Kidney capillary endothelial cell (primary cell): Measurements from ENCODE around the gene AOPEP.

ENCODE experiments used
- DNase-seq: peaks from one replicate; pipeline ENCODE4 v3.0.0-alpha.2; 2018; ENCODE audit warnings: low spot score

Gene AOPEP

DNA sequence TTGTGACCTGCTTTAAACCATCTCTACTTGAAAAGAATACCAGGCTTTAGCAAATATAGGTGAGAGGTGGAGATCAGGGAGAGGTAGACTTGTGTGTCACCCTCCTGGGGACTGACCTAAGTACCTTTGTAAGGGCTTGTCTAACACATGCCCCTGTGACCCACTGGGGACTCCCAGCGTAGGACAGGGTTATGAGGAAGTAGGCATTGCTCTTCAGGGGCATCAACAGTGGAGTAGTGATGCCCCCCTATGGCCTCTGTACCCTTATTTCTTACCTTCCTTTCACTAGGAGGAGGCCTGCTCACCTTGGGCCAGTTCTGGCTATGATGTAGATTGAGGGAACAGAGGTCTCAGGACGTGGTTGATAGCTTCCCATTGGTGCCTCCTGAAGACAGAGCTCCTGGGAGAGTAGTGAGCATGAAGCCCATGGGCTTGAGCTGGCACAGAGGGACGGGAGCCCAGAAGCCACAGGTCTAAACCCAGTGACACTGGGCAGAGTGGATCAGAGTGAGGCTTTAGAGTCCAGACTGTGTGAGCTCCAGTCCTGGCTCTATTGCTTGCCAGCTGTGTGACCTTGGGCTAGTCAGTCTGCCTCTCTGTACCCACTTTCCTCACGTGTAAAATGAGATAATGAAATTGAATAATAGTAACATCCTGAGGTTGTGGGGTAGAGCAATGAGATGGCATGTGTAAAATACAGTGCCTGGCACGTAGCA, 191.7 kb downstream of the AOPEP start:
- DNase-seq, result no peak

GRCh38 chr9:94919376-94920098, 193.0 kb downstream of the AOPEP start:
- no peak for DNase-seq

DNA sequence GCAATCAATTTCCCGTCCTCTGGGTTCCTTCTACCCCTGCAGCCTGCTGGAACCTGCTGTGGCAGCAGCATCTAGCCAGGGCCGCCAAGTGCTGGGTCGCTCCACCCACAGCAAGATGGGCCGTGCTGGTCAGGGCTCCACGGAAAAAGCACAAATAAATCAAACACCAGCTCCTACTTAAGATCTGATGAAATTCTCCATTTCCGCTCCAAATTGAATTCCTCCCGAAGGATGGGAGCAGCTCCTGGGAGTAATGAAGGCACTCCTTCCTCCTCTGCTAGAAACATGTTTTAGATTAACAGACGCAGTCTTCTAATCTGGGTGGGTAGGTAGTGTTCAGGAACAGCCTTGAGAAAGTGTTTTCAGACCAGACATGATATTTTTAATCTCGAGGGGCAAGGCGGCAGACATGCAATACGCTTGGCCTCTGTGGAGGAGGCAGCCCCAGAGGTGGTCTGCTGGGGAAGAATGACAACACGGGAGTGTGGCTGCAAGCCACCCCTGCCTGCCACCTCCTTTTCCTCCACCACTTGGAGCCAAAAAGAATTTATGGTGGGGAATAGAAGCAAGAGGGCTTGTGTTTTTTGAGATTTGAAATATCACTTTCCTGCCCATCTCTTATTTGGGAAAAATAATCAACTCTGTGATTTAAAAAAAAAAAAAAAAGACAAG, 194.1 kb downstream of the AOPEP start:
- no peak for DNase-seq

DNA sequence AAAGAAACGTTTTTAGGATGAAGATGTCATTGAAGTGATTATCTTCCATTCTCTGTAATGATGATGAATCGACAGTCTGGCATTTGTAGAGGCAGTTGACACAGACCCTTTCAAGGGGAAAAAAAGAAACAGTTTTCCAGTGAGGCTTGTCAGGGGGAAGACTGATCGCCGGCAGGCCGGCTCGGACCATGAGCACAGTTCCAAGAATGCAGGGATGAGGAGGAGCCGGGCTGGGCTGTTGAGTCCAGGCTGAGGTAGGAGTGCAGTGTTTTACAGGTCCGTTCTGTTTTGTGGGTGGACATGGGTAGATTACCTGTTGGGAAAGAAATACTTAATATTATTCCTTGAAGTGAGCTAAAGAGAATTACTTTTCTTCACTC, 194.6 kb downstream of the AOPEP start:
- no peak for DNase-seq

DNA sequence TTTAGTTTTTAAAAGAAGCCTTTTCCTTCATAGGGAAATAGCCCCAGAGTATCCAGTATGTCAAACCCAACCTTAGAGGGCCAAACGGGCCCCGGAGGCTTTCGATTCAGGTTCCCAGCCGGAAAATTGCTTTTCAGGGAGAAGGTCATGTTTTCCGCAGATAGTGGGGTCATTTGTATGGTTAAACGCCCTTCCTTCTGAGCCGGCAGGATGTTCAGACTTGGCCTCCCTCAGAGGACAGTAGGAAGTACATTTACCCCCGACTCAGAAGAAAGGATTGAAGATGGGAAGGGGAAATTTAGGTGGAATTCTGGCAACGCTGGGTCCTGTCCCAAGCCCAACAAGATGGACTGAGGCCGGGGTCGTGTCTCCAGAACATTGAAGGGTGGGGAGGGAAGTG, 195.2 kb downstream of the AOPEP start:
- no peak for DNase-seq

DNA sequence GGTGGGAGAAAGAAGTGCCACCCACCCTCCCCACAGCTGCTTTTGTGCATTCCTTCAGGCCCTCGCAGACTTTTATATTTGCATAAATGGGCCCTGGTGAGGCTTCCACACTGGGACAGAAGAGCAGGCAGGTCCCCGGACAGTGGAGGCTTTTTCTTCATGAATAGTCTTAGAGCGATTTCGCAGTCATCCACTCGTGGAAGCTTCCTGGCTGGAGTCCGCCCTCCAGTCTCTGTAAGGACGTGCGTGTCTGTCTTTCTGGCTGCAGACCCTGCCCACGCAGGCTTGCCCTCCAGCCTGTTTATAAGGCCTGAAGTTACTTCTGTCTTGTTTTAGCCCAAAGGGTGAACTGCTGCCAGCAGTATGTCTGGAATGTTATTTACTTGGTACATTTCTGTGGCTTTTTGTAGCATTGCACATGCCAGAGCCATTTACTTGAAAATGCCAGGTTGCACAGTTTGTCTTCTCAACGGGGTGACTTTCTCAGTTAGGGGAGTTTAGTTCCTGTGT, 195.7 kb downstream of the AOPEP start:
- no peak for DNase-seq

GRCh38 chr9:94922691-94923107, 196.2 kb downstream of the AOPEP start:
- DNase-seq, result no peak

DNA sequence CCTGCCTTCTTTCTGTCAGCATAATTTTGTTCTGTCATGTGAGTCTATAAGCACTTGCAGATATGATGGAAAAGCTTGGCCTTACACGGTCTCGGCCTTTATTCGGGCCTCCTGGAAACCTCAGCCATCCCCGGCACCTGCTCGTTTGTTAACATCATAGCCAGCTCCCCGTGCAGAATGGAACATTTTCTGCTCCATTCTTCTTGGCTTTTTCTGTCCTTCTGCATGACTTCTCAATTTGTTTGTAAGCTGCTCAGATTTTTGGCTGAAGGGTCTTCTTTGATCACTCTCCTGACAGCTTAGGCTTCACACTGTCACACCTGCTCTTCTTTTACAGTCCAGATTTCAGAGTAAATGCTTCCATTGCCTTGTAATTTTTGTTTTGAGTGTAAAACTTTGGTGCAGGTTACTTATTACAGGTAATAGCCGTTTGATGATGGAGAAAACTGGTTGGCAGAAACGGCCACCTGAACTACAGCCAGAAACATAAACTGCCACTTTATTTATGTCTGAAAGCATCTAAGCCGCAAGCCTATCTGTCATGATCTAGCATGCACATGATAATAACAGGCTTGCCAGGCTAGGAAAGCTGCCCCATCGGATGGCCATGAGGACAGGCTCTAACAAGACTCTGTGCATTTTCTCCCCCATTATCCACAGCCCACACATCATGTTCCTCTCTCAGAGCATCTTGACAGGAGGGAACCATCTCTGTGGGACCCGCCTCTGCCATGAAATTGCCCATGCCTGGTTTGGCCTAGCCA, 197.0 kb downstream of the AOPEP start:
- no peak for DNase-seq

DNA sequence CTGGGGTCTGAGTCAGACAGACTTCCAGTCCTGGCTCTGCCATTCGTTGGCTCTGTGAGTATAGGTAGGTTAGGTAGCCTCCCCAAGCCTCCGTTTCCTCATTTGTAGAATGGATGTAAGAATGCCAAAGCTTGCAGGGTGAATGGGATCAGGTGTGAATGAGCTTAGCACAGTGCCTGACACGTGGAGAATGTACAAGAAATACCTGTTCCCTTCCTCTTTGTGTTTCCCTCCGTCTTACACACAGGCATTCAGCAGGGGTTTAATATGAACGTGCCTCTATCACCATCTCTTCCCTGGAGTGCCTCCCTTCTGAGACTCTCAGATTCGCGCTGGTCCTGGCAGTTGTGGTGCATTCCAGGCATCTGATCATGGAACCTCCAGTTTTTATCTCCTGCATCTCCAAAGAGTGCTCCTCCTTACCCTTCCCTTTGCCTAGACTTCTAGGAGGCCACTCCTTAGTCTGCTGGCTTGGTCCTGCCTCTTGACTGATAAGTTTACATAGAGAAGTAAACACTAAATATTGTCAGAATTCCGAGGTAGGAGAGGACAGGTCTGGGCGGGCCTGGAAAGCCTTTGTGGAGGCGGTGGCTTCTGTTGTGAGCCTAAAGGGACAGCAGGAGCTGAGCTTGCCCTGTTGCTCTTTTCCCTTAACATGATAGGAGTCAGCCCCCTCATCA, 199.4 kb downstream of the AOPEP start:
- DNase-seq, result no peak

DNA sequence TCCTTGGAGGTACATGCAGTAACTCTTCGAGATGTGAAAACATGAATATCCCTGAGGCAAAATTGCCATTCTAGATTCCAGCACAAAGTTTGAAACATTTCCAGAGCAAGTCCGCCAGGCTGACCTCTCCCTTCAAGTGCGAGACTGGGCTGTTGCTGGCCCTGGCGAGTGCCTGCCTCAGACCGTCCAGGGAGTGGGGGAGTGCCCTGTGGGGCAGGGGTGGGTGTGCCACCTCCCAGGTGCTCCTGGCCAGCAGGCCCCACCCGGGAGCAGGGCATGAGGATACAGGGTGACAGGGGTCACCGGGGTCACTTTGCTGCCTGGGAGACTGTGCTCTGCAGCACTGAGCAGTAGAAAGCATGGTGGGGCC, 199.9 kb downstream of the AOPEP start:
- no peak for DNase-seq

- DNase-seq, result no peak
Measured at GRCh38 chr9:94927048-94927761, 200.7 kb downstream of the AOPEP start.

DNA sequence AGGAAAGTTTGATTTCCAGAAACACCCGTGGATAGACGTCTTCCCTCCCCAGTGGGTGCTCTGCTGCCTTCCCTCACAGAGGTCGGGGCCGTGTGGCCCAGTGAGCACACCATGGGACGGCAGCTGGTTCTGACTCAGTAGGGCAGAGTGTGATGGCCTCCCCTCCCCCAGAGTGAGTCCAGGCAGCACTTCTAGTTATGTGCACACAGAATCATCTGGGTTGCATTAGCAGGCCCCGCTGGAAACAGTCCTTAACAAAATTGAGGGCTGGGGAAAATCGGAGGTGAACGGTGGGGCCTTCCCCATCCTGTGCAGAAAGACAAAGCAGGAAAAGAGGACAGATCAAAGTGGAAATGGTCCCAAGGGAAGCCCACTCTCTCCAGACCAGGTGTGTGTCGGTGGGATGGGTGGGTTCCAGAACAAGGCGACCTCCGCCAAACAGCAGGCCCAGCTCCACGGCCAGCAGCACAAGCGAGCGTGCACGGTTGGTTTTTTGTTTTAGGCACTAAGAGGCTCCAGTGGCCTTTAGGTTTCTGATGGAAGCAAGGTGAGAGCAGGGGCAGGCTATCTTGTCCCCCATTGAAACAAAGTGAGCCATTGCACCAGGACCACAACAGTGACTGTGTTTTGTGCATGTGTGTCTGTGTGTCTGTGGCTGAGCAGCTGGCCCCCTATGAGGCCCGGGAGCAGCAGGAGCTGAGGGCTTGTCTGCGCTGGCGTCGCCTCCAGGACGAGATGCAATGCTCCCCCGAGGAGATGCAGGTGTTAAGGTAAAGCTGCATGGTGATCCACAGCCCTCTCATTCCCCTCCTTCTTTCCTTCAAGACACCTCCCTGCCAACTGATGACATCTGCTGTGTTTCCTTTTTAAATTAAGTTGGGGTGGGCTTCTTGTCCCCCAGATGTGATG, 201.5 kb downstream of the AOPEP start:
- DNase-seq, result no peak

DNA sequence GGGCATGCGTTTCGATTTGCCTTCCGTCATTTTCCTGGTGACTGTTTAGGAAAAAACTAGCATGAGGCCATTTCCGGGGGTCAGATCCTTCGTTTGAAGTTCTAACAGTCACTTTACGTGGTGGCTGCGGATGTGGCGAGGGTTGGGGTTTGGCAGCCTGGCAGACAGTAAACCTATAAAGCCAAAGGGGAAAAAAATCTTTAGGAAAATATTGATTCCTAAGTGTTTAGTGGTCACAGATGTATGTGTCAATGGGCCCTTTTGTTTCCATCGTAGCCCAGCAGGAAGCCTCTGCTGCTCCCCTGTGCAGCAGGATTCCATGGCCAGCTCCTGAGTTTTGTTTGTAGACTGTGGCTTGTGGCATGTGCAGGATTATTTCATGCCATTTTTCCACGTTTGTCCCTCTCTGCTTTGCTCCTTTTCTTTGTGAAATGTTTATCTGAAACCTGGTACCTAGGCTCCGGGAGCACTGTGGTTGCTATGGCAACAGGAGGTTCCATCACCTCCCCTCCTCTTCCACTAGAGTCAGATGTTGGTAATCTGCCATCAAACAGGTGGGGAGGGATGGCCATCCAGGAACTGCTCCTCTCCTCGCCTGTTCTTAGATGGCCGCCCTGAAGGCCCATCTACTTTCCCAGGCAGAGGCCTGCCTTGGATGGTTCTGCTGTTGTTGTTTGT, 202.3 kb downstream of the AOPEP start:
- DNase-seq, result no peak

DNA sequence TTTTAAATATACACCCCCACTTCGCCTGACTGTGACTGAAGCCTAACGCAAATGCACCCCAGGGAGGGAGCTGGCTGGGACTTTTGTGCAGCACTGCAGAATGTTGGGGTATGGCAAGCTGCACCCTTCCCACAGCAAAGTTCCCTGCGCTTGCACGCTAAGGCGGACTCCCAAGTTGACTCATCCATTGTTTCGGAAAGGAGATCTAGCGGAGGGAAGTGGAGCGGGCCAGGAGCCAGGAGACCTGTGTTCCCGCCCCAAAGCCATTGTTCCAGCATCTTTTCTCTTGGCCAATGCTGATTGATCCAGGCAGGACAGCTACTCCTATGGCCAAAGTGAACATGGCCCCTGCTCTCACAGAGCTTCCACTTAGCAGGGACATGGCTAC, 202.9 kb downstream of the AOPEP start:
- peak; percentile 94 for DNase-seq

DNA sequence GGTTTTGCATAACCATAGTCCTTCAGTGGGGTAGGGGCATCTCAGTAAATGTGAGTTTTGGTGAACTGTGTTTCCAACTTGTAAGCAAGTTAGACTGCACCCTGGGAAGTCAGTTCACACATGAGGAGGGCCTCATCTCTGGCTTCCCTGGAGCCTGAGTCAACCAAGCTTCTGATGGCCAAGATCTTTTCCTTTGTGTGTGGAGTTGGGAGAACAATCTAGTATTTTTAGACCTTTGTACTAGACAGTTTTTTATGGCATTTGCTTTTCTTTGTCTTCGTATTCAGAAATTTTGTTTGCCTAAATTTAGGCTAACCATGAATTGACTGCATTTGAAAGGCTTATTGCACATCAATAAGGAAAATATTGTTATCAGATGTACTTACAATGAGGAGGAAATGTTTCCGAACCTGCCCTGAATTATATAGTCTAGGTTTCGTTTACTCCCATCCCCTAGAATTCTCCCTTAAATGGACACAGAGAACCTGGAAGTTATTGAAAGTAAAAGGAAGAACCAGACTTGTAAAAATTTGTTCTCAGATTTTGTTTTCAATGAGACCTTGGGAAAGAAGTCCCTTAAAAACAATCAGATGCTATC, 204.6 kb downstream of the AOPEP start:
- DNase-seq, result no peak

- DNase-seq, result no peak
Measured at GRCh38 chr9:94931740-94932139, 205.2 kb downstream of the AOPEP start.

DNA sequence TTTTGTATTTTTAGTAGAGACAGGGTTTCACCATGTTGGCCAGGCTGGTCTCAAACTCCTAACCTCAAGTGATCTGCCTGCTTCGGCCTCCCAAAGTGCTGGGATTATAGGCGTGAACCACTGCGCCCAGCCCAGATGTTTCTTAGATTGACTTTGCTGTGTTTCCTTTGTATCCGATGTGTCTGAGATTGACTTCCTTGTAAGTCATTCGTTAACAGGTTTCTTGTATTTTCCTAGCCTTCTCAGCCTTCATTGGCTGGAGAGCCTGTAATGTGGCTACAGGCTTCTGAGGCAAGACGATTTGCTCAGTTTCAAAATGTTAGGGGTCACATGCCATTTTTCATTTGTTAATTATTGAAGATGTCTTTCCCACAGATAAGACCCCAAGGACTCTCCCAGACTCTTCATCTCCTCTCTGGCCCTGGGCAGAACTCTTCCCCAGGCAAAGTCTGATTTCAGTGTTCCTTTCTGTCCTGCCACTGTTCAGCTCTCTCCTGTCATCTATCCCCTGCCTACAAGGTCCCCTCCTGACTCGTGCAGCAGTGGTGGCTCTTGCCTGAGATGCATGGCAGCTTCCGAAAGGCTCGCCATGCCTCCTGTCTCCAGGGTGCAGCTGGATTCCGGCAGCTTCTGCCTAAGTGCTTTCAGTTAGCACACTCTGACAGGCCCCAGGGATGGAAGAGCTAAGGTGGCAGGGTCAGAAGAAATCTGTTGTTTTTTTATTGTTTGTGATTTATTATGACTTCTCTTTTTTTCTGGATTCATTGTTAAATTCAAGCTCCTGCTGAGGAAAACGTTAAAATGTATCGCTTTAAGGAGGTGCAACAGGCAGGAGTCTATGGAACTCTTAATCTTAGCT, 206.4 kb downstream of the AOPEP start:
- no peak for DNase-seq

DNA sequence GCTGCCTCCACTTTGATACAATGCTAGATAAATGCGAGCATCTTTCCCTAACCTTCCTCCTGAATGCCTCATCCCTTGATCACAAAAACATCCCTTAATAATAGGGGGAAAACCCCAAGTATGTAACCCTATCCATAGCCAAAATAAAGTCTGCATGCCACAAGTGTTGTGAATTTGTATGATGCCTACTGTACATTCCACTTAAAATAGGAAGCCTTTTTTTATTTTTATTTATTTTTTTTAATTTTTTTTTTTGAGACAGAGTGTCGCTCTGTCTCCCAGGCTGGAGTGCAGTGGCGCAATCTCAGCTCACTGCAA, 207.0 kb downstream of the AOPEP start:
- no peak for DNase-seq
